B cell (primary cell): ENCODE measurements around the gene DCST2.

Experiments used
- CTCF ChIP-seq: fragments of 200-600 bp; IDR thresholded peaks from one replicate; pipeline ENCODE4 v1.8.0; 2022; ENCODE audit warnings: antibody characterized with exemption, mild to moderate bottlenecking
- EZH2 ChIP-seq: IDR thresholded peaks from 2 replicates; pipeline ENCODE4 v1.6.1; 2012; ENCODE audit warnings: borderline replicate concordance, low read depth, mild to moderate bottlenecking, moderate library complexity, low read length; ENCODE audit not compliant: insufficient read depth, poor library complexity, severe bottlenecking

- TF ChIP-seq CTCF (peak; percentile 75), EZH2 (no peak)
These were observed 37.4 kb upstream of the DCST2 start for GRCh38 chr1:155070721-155071569.
